ENCODE measurements around the gene KLHDC3. TPM values are rescaled to one million over a fixed set of nuclear protein-coding genes. Genes with fewer than 3 reads are reported as not detected.

The KLHDC3 gene
- total and polyA plus RNA-seq, 2 donors (not counting 3 experiments of a cell fraction or from before 2014, with no cell fraction given): 84.8 to 120 TPM

GRCh38 chr6:43032326-43032725 lies 18.3 kb downstream of the KLHDC3 start:
- dilution Hi-C loops (cut with MboI; ENCODE audit: extremely low pct_ligation_motif_present, low sequenced_read_pairs): no loop called here
- Histone ChIP-seq H3K79me2 (ENCODE audit: control insufficient read depth, insufficient read depth, low read length) (no peaks in the 10 kb centered on the region), H2AFZ (ENCODE audit: low read depth, low read length) (no peak overlapping the region), H3K27ac (ENCODE audit: insufficient read depth, low read depth, low read length) (no peak overlapping the region), H3K36me3 (ENCODE audit: control insufficient read depth in 2 of 2, extremely low read depth in 1 of 2, insufficient read depth in 2 of 2, low read length in 2 of 2) (peaks cover 8 to 34% of the 10 kb centered on the region in 2 experiments), H4K20me1 (replicated peaks; ENCODE audit: control insufficient read depth, extremely low read depth, insufficient read depth, low read length) (no peaks in the 10 kb centered on the region), H3K4me2 (ENCODE audit: insufficient read depth, low read length) (no peak overlapping the region), H3K9me3 (replicated peaks; ENCODE audit: control insufficient read depth, insufficient read depth, low read length) (no peaks in the 10 kb centered on the region), H3K4me3 (replicated peaks in 1 of 3; ENCODE audit: insufficient read depth in 1 of 3, low read depth in 1 of 3, low read length in 3 of 3) (no peak overlapping the region), H3K27me3 (ENCODE audit: control insufficient read depth in 2 of 2, insufficient read depth in 2 of 2, low read length in 2 of 2) (no peaks in the 10 kb centered on the region), H3K4me1 (ENCODE audit: control insufficient read depth, extremely low read depth, insufficient read depth, low read length) (no peaks in the 10 kb centered on the region), H3K9ac (replicated peaks; ENCODE audit: extremely low read depth, insufficient read depth, low read length) (no peak overlapping the region), H3K9me1 (replicated peaks; ENCODE audit: control insufficient read depth, extremely low read depth, insufficient read depth, low read length) (no peaks in the 10 kb centered on the region)
- intact Hi-C loops (cut with micrococcal nuclease): no loop called here
- DNase-seq (ENCODE audit: low read depth, low spot score) (no peak), FAIRE-seq (no peak)
- ChIA-PET POLR2A (no interaction called here), CTCF (interaction anchor here (1.4 to 2.1 kb wide), 2 partner anchors 10 to 112 kb away, joined by 3 to 11 read pairs; partner anchors contain the start of gene RRP36)
- TF ChIP-seq POLR2A (IDR thresholded peaks at IDR 0.05; ENCODE audit: low read depth, low read length): no peak
- no peak for TF ChIP-seq POLR2AphosphoS5 (IDR thresholded peaks at IDR 0.05; ENCODE audit: insufficient read depth, low read depth, low read length)
- TF ChIP-seq GATA2 (IDR thresholded peaks at IDR 0.05; ENCODE audit: insufficient read depth, insufficient read length, low read depth, low read length): no peak
- no peak for TF ChIP-seq FOS (IDR thresholded peaks at IDR 0.05; ENCODE audit: borderline replicate concordance, insufficient read depth, low read length)
- no peak for TF ChIP-seq EZH2 (IDR thresholded peaks at IDR 0.05; ENCODE audit: borderline replicate concordance, low read depth, low read length, severe bottlenecking)
- TF ChIP-seq MYC (IDR thresholded peaks at IDR 0.05; ENCODE audit: low read depth, low read length): no peak
- no peak for TF ChIP-seq JUN (IDR thresholded peaks at IDR 0.05; ENCODE audit: borderline replicate concordance, insufficient read depth, insufficient read length, low read depth)
- TF ChIP-seq MAX (IDR thresholded peaks at IDR 0.05; ENCODE audit: insufficient read depth, insufficient read length): no peak
- no peak for TF ChIP-seq CTCF (IDR thresholded peaks at IDR 0.05; ENCODE audit: extremely low read depth in 1 of 2, insufficient read depth in 1 of 2, low read depth in 1 of 2, low read length in 2 of 2)
- no TSS peak for BruUV-seq (replicated peaks)
